NCI-H526 treated with DMSO at 0.1 percent for 48 hours (cell line): ENCODE measurements around the gene RNF212B.
"Not testable (repeated sequence)": the region's sequence is repeated elsewhere in the genome, so short reads cannot be mapped to it uniquely, and the experiment has no call there.

ENCODE experiments used
- DNase-seq: peaks from one replicate; lab custom pipeline; 2025; lab: John Stamatoyannopoulos, UW

RNF212B gene, protein sequence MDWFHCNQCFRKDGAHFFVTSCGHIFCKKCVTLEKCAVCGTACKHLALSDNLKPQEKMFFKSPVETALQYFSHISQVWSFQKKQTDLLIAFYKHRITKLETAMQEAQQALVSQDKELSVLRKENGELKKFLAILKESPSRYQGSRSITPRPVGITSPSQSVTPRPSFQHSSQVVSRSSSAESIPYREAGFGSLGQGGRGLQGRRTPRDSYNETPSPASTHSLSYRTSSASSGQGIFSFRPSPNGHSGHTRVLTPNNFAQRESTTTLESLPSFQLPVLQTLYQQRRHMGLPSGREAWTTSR

DNA sequence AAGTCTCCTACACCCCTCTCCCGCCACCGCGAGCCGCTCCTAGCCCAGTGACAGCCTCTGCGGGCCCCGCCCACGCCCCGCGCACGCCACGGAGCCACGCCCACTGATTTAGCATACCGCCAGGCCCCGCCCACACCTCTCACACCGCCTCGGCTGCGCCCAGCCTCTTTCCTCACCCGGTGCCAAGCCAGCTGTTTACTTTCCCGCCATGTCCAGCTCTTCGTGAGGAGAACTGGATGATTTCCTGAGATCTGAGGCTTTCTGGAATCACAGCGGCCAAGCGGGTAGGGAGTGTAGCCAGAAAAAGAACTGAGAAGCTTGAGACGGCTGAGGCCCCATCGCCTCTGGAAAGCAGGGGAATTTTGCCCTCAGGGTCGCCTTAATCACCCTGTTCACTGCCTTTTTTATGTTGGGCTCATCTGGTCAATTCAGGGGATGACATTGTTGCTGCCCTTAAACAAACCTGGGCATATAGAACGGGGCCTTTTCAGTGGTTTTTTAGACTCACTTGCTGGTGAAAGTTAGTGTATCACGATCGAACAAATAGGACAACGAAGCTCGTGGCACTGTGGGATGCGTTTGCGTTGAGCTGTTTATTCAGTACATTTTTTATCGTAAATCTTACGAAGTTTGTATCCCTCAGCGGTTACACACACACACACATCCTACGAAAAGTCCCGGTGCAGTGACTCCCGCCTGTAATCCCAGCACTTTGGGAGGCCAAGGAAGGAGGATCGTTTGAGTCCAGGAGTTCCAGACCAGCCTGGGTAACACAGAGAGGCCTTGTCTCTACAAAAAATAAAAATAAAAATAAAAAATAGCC, at the start of gene RNF212B:
Gene RNF212B, plus strand, starts transcription at position 165 of the 823 bp plus-strand sequence. CDS start 2,410 bp downstream, outside the sequence.
- peak; percentile 77 for DNase-seq

DNA sequence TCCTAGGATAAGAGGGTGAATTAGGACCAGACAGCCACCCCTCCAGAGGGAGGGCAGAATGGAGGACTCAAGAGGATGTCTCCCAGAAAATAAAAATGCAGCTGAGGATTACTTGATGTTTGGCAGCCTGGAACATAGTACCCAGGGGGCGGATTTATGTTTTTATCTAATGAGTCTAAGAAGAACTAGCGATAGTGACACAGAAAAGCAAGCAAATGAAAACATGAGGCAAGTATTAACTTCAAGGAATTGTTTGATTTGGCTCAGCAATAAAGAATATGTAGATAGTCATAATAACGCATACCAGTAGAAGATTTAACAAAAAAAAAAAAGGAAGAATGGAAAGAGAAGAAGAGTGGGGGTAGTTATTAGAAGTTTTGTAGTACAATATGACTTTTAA, 44.3 kb upstream of the RNF212B start:
- DNase-seq, result no peak

DNA sequence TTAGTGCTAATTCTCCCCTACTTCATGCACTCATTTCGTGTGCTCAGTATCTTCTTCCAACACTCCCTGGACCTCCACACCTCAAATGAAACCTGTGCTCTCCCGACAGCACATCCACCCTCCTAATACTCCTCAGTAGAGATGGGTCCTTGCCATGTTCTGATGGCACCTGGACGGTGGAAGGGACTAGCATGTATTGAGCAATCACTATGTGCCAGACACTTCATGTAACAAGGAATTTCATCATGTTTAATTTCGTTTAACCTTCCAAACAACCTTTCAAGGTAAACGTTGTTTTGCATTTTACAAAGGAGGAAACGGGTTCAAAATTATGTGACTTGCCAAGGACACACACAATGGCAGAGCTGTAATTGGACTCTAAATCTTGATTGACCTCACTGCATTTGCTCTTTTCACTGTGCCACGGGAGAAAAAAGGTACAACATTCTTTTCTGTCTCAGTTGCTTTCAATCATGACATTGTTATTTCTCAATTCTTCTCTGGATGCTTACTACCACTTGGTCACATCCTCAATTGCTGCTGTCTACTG, 42.1 kb upstream of the RNF212B start:
- no peak for DNase-seq

DNA sequence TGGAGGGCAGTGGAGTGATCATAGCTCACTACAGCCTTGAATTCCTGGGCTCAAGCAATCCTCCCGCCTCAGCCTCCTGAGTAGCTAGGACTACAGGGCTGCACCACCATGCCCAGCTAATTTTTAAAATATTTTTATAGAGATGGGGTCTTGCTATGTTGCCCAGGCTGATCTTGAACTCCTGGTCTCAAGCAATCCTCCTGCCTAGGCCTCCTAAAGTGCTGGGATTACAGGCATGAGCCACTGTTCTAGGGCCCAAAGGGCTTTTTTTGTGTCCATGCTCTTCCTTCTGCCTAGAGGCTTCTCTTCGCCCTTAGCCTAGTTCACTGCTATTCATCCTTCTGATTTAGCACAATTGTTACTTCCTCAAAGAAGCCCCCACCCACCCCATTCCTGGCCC, 41.2 kb upstream of the RNF212B start:
- not testable (repeated sequence) for DNase-seq

DNA sequence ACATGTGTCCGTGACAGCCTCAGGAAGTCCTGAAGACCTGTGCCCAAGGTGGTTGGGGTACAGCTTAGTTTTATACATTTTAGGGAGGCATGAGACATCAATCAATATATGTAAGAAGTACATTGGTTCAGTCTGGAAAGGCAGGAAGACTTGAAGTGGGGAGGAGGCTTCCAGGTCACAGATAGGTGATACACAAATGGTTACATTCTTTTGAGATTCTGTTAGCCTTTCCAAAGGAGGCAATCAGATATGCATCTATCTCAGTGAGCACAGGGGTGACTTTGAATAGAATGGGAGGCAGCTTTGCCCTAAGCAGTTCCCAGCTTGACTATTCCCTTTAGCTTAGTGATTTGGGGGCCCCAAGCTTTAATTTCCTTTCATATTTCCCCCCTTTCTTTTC, 38.6 kb upstream of the RNF212B start:
- DNase-seq, result not testable (repeated sequence)

DNA sequence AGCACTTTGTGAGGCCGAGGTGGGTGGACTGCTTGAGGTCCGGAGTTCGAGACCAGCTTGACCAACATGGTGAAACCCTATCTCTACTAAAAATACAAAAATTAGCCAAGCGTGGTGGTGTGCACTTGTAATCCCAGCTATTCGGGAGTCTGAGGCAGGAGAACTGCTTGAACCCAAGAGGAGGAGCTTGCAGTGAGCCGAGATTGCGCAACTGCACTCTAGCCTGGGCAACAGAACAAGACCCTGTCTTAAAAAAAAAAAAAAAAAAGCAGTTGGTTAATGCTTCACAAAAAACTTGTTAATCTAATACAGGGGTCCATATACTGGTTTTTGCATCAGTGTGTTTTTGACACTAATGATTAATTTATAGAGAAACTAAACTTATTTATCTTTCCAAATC, 35.7 kb upstream of the RNF212B start:
- DNase-seq, result no peak

DNA sequence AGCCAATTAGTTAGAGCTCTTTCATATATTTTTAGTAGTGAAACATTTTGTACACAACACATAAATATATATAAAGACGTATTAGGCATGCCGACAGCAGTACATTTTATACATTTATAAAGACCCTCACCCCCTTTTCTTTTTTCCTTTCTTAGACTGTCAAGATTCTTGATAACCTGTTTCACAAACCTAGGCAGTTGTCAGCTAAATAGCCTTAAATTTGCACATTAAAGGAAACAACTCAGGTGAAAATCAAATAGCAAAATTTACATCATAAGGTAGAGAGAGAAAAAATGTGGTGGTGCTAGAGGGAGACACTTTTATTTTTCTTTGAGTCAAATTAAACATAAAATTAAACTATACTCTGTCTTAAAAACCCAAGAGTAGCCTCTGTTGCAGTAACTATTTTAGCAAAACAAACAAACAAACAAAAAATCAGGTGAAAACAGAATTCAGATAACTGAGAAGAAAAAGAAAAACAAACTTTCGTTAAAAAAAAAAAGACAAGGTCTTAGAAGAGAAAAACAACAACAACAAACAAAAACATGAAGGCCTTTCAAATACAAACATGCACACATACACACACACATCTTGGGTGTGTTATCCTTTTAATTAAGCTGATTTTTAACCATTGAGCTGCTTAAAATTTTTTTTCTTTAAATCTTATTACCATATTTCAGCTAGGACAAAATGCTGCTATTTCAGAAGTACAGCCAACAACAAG, 31.2 kb upstream of the RNF212B start:
- no peak for DNase-seq

DNA sequence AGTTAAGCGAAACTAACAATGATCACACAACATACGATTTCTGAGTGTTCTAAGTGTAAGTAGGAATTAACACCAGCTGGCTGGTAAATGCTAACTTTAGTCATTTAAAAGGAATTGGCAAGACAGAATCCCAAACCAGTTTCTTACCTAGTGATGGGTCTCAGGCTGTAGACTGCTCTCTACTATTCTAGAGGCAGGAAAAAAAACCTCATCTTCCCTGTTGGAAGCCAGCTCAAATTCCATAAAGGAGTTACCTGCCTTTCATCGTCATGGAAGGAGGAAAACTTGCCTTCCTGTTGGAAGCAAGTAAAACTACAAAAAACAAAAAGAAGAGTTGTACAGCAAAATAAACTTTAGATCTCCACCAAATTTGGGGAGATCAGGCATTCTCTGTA, 30.6 kb upstream of the RNF212B start:
- DNase-seq, result no peak

DNA sequence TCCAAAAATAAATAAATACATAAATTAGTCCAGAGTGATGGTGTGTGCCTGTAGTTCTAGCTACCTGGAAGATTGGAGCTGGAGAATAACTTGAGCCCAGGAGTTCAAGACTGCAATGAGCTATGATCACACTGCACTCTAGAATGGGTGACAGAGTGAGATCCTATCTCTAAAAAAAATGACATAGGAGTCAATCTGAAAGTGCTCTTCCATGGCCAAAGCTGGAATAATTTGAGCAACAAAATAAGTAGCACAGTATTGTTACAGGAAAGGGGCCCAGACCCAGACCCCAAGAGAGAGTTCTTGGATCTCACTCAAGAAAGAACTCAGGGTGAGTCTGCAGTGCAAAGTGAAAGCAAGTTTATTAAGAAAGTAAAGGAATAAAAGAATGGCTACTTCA, 29.4 kb upstream of the RNF212B start:
- DNase-seq, result no peak

DNA sequence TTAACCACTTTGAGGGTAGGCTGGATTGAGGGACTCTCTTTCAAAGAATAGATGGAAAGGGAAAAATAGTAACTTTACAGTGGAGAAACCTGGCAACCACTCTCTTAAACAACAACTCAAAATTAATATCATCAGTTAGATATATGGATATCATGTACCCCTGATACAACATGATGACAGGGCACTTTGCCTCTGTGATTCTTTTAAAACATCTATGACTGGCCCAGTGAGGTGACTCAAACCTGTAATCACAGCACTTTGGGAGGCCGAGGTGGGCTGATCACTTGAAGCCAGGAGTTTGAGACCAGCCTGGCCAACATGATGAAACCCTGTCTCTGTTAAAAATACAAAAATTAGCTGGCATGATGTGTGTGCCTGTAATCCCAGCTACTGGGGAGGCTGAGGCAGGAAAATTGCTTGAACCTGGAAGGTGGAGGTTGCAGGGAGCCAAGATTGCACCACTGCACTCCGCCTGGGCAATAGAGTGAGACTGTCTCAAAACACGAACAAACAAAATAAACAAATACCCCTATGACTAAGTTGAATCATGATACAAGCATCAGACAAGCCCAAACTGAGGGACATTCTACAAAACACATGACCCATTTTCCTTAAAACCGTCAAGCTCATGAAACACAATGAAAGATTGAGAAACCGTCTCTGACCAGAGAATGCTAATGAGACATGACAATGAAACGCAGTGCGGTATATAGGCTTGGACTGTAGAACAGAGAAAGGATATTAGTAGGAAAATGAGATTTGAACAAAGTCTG, 27.9 kb upstream of the RNF212B start:
- no peak for DNase-seq

DNA sequence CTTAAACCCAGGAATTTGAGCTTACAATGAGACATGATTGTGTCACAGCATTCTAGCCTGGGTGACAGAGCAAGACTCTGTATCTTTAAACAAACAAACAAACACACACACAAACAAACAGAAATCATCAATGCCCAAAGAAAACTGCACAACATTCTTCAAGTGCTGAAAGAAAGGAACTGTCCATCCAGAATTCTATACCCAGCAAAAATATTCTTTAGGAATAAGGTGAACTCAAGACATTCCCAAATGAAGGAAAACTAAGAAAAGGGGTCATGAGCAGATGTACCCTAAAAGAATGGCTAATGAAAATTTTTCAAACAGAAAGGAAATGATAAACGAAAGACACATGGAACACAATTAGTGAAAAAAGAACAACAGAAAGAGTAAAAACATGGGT, 22.3 kb upstream of the RNF212B start:
- DNase-seq, result no peak

DNA sequence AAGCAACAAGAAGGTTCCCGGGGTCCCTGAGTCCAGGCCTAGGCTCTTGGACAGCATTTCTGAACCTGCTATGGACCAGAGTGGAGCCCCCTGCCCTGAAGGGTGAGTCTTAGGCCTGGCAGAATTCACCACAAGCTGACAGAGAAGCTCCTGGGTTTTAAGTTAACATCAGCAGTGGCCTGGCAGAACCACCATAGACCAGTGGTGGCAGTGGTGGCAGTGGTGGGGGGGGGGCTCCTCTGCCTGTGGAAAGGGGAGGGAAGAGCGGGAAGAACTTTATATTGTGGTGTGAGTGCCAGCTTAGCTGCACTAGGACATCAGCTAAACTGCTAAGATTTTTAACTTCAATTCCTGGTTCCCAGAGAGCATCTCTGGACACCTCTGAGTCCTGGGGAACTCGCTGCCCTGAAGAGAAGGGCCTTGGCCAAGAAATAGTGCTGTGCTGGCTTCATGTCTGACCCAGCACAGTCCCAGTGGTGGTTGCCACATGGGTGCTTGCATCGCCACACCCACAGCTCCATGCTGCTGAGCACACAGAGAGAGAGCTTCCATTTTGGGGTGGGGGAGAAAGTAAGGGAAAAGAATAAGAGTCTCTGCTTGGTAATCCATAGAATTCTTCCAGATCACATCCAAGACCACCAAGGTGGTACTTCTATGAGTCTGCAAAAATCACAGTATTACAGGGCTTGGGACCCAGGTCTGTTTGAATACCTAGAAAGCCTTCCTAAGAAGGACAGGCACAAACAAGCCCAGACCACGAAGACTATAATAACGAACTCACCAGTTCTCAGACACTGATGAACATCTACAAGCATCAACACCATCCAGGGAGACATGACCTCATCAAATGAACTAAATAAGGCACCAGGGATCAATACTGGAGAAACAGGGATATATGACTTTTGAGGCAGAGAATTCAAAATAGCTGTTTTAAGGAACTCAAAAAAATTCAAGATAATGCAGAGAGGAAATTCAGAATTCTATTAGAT, 20.4 kb upstream of the RNF212B start:
- DNase-seq, result no peak

DNA sequence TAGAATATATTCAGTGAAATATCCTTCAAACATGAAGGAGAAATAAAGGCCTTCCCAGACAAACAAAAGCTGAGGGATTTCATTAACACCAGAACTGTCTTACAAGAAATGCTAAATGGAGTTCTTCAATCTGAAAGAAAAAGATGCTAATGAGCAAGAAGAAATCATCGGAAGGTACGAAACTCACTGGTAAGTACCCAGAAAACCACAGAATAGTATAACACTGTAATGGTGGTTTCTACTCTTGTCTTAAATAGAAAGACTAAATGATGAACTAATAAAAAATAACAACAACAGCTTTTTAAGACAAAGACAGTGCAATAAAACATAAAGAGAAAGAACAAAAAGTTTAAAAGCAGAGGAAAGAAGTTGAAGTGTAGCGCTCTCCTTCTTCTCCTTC, 18.7 kb upstream of the RNF212B start:
- no peak for DNase-seq

DNA sequence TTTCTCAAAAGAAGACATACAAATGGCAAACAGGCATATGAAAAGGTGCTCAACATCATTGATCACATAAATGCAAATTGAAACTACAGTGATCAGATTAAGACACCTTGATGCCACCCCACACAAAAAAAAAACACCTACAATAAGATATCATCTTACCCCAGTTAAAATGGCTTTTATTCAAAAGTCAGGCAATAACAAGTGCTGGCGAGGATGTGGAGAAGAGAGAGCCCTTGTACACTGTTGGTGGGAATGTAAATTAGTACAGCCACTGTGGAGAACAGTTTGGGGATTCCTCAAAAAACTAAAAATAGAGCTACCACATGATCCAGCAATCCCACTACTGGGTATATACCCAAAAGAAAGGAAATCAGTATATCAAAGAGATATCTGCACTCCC, 12.8 kb upstream of the RNF212B start:
- DNase-seq, result not testable (repeated sequence)

DNA sequence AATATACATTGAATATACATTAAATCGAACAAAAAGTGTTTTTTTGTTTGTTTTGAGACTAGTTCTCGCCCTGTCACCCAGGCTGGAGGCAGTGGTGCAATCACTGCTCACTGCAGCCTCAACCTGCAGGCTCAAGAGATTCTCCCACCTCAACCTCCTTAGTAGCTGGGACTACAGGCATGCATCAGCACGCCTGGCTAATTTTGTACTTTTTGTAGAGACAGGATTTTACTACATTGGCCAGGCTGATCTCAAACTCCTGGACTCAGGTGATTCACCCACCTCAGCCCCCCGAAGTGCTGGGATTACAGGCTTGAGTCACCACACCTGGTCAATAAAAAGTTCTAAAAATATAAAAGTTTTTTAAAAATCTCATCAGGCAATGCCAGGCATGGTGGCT, 10.2 kb upstream of the RNF212B start:
- DNase-seq, result no peak

DNA sequence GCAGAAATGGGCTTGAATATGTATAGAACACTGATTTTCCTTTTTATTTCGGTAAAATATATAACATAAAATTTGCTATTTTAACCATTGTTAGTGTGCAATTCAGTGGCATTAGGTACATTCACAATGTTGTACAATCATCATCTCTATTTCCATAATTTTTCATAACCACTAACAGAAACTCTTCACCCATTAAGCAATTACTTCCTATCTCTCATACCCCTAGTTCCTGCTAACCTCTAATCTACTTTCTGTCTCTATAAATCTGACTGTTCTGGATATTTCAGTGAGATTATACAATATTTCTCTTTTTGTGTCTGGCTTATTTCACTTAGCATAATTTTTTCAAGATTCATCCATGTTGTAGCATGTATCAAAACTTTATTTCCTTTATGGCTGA, 8.9 kb upstream of the RNF212B start:
- no peak for DNase-seq

DNA sequence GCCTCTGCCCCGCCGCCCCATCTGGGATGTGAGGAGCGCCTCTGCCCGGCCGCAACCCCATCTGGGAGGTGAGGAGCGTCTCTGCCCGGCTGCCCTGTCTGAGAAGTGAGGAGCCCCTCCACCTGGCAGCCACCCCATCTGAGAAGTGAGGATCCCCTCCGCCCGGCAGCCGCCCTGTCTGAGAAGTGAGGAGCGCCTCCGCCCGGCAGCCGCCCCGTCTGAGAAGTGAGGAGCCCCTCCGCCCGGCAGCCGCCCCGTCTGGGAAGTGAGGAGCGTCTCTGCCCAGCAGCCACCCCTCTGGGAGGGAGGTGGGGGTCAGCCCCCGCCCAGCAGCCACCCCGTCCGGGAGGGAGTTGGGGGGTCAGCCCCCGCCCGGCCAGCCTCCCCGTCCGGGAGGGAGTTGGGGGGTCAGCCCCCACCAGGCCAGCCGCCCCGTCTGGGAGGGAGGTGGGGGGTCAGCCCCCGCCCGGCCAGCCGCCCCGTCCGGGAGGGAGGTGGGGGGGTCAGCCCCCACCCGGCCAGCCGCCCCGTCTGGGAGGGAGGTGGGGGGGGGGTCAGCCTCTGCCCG, 5.4 kb upstream of the RNF212B start:
- DNase-seq, result not testable (repeated sequence)

DNA sequence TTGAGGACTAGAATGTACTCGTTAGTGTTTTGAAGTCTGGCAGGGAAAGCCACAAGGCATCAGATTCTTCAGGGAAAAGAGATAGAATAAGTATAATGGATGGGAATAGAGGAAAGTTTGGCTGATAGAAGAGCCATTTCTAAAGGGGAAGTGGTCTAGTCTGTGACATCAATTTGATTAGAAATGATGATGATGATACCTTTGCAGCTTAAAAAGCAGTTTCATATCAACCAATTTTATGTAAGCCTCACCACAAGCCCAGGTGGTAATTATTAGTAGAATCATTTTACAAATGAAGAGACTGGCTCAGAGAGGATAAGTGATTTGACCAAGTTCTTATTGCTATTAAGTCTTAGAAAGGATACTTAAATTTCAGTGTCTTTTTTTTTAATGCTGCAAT, 2.9 kb downstream of the RNF212B start:
- DNase-seq, result no peak

DNA sequence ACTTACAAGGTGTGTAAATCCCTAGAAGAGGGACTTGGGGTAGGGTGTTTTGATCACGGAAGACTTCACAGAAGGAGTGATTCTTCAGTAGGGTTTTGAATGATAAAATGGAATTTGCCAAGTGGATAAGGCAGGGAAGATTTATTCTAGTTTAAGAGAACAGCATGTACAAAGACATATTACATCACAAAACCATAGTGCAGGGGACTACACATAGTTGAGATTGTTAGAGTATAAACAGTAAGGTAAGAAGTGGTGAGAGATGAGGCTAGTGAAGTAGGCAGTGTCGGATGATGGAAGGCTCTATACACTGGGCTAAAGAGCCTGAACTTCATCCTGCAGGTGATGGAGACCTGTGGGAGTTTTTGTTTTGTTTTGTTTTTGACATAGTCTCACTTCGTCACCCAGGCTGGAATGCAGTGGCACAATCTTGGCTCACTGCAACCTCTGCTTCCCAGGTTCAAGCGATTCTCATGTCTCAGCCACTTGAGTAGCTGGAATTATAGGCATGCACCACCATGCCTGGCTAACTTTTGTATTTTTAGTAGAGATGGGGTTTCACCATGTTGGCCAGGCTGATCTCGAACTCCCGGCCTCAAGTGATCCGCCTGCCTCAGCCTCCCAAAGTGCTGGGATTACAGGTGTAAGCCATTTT, 3.5 kb downstream of the RNF212B start:
- DNase-seq, result not testable (repeated sequence)

DNA sequence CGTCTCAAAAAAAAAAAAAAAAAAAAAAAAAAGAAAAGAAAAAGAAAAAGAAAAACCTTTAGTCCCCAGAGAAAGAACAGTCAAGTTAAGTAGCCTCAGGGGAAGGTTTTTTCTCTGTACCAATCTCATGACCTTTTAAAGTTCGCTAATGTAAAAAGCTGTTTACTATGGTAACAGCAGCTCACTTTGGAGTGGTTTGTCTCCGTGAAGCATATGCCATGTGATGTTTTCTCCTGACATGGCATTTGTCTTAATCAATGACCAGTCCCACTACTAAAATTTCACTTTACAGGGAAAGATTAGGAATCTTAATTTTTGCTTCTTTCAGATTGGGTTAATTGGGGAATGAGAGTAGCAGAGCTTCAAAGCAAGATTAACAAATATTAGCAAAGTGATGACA, 4.3 kb downstream of the RNF212B start:
- DNase-seq, result no peak
